Neutrophil (primary cell): ENCODE results near the gene CRACDL.

Source experiments
- H3K27ac ChIP-seq: fragments of 200-600 bp; sonication (generic); 2 replicates; pipeline ENCODE4 v1.5.1; 2016; ENCODE audit warnings: mild to moderate bottlenecking, moderate library complexity
- H3K27me3 ChIP-seq: fragments of 200-600 bp; sonication (generic); 2 replicates; pipeline ENCODE4 v1.6.0; 2016; ENCODE audit warnings: mild to moderate bottlenecking
- H3K36me3 ChIP-seq: fragments of 200-600 bp; sonication (generic); 2 replicates; pipeline ENCODE4 v1.5.1; 2017
- H3K4me1 ChIP-seq, 2 experiments: fragments of 200-600 bp in 1 of 2; sonication (generic) in 1 of 2; 1 replicate in 1 of 2; 2 replicates in 1 of 2; pipeline versions ENCODE4 v1.5.1 to v1.6.1; 2013 to 2016; ENCODE audit warnings: low read depth in 1 of 2, low read length in 1 of 2, mild to moderate bottlenecking in 1 of 2, moderate library complexity in 1 of 2; ENCODE audit not compliant: control insufficient read depth in 1 of 2, insufficient read depth in 1 of 2
- H3K4me3 ChIP-seq, 2 experiments: fragments of 200-600 bp in 1 of 2; sonication (generic) in 1 of 2; 1 replicate in 1 of 2; 2 replicates in 1 of 2; pipeline ENCODE4 v1.5.1; 2013 to 2016; ENCODE audit warnings: low read depth in 1 of 2, low read length in 1 of 2, mild to moderate bottlenecking in 1 of 2, moderate library complexity in 1 of 2
- H3K9me3 ChIP-seq: fragments of 200-600 bp; sonication (generic); 2 replicates; pipeline ENCODE4 v1.5.1; 2016
- TF ChIP-seq, protein P1 (sequence below): fragments of 200-600 bp; sonication (generic); IDR thresholded peaks from 2 replicates; pipeline ENCODE4 v1.5.1; 2016; ENCODE audit warnings: antibody characterized with exemption

CRACDL gene

DNA sequence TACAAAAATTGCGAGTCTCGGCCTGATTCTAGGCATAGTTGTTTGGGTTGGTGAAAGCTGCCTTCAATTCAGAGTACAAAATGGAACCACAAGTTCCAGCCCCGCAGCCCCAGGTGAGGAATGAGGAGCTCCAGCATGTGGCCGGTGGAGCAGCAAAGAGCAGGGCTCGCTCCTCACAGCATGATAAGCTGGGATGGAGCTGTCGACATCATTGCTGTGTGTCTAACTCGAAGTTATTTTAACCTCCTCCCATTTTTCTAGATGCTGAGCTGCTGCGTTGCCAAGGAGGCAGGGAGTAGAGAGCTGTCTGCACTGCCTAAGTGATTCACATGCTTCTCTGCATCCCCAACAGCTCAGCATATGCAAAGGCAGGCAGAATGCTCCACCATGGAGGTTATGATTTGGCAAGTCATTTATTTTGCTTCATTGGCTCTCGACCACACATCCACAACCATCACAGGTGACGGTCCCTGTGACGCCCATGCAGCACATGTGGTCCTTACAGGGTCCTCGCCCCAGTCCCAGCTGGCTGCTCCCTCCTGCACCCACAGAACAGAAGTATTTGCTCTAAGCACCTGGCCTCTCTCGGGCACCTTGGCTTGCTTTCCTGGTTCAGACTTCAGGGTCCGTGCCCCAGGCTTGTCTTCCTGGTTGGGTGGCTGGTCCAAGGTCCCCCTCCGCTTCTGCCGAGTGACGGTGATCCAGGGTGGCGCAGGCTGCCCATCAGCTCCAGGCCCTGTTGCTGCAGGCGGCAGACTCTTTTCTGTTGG, 139.1 kb downstream of the CRACDL start:
- Histone ChIP-seq H3K36me3 (no peaks in the 10 kb centered on the region), H3K27ac (peak overlapping the region; percentile 74), H3K9me3 (no peaks in the 10 kb centered on the region), H3K4me1 (peaks cover 45 to 64% of the 10 kb centered on the region in 2 experiments), H3K4me3 (no peak overlapping the region), H3K27me3 (no peaks in the 10 kb centered on the region)
- TF ChIP-seq, protein P1, sequence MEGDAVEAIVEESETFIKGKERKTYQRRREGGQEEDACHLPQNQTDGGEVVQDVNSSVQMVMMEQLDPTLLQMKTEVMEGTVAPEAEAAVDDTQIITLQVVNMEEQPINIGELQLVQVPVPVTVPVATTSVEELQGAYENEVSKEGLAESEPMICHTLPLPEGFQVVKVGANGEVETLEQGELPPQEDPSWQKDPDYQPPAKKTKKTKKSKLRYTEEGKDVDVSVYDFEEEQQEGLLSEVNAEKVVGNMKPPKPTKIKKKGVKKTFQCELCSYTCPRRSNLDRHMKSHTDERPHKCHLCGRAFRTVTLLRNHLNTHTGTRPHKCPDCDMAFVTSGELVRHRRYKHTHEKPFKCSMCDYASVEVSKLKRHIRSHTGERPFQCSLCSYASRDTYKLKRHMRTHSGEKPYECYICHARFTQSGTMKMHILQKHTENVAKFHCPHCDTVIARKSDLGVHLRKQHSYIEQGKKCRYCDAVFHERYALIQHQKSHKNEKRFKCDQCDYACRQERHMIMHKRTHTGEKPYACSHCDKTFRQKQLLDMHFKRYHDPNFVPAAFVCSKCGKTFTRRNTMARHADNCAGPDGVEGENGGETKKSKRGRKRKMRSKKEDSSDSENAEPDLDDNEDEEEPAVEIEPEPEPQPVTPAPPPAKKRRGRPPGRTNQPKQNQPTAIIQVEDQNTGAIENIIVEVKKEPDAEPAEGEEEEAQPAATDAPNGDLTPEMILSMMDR, result no peak

DNA sequence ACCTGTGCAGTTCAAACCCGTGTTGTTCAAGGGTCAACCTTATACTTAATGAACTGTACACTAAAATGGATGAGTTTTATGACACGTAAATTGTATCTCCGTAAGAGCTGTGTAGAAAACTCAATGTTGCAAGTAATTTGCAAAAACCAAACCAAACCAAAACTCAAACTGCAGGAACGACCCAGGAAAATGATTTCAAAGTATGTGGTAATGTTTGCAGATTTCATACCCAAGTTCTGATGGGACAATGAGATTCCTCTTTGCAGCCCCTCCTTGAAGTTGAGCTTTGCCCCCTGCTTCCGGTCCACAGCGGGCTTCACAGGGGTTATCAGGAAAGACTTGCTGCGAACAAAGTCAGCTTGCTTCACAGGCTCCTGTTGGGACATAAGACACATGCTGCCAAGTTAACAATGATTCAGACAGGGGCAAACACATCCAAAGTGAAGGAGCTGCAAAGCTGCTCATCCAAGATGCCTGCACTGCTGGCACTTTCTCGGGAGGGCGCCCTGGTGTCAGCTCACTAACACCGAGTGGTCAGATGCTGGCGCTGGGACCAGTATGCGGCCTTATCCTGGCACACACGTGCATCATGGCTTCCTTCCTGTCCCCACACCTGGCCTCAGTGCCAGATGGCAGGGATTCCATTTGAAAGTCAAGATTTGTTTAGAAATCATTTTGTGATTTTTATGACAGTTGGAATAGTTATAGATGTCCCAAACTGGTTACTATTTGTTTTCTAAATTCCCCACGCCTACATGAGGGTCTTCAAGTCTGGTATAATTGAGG, 139.9 kb downstream of the CRACDL start:
- Histone ChIP-seq H3K27ac (peak overlapping the region; percentile 74), H3K36me3 (no peaks in the 10 kb centered on the region), H3K4me3 (peak overlapping the region in 1 of 2 experiments; percentile 4), H3K9me3 (no peaks in the 10 kb centered on the region), H3K27me3 (no peaks in the 10 kb centered on the region), H3K4me1 (peaks cover 39 to 57% of the 10 kb centered on the region in 2 experiments)
- TF ChIP-seq, protein P1, result no peak

DNA sequence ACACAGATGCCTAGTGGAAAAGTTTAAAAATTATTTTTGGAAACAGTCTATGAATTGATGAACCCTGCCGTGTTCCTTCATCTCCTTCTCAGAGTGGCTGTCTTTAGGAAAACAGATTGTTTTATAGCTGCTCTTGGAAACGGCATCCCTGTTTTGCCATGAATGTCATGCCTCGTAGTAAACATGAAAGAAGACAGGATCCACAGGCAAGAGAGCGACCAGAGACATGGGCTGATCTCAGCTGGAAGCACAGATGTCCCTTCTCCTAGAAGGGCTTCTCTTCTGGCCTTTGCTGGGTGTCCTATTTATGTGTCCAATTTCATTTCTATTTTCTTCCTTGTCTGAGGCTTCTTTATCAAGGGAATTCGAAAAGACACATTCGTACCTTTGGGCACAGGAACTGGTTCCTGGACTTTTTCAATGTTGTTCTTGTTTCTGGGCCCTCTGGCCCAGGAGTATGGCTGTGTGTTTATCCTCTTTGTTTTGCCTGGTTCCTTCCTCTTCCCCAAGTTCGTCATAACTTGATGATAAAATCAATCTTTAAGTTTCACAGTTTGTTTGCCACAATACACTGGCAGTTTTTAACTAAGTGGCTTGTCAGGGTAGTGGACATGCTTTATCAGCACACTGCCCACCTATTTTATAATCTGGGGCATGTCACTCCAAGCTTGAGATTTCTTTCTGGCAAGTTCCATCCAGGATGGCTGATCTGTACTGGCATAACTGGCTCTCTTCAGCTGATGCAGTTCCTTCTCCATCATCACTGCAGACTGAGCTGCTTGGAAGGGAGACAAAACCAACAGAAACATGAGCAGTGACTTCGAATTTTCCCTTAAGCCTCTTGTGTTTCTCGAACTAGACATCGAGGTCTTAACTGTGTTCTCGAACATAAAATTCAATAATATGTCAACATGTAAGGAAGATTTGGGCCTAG, 141.9 kb downstream of the CRACDL start:
- no peaks in the 10 kb centered on the region for H3K27me3 ChIP-seq
- H3K27ac ChIP-seq, result peak overlapping the region; percentile 73
- H3K4me3 ChIP-seq, result no peak overlapping the region
- no peaks in the 10 kb centered on the region for H3K9me3 ChIP-seq
- H3K4me1 ChIP-seq, result peaks cover 37 to 47% of the 10 kb centered on the region in 2 experiments
- TF ChIP-seq, protein P1, result no peak
- no peaks in the 10 kb centered on the region for H3K36me3 ChIP-seq

DNA sequence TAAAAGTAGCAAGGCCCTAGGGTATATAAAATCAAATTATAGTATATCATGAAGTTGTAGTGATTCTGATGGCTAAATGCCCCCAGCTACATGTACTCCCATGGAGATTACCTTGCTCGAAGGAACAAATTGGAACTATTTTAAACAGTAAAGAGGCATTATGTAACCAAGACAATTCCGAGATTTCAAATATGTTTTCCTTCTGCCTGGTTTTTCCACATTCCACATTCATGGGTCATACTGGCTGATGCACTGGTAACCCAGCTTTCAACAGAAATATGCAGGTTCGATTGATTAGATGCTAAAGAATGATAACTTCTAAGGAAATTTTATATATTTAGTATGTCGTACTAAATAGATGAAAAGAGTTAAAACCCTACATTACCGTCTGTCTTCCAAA, 142.8 kb downstream of the CRACDL start:
- peaks cover 37 to 41% of the 10 kb centered on the region in 2 experiments for H3K4me1 ChIP-seq
- no peak overlapping the region for H3K27ac ChIP-seq
- no peak overlapping the region for H3K4me3 ChIP-seq
- no peaks in the 10 kb centered on the region for H3K36me3 ChIP-seq
- no peaks in the 10 kb centered on the region for H3K9me3 ChIP-seq
- no peaks in the 10 kb centered on the region for H3K27me3 ChIP-seq
- TF ChIP-seq, protein P1, result no peak

DNA sequence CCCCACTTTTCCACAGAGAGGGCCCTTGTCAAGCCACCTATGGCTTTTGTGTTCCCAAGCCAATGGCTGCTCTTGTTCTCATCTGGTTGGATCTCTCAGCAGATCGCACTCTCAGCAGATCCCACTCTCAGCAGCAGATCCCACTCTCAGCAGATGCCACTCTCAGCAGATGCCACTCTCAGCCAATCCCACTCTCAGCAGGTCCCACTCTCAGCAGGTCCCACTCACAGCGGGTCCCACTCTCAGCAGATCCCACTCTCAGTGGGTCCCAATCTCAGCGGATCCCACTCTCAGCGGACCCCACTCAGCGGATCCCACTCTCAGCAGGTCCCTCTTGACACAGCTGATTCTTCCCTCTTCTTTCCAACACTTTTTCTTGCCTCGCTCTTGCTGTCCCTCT, 145.8 kb downstream of the CRACDL start:
- Histone ChIP-seq H3K4me3 (no peak overlapping the region), H3K27me3 (no peaks in the 10 kb centered on the region), H3K4me1 (peaks cover 14% of the 10 kb centered on the region in 2 experiments), H3K9me3 (no peaks in the 10 kb centered on the region), H3K36me3 (no peaks in the 10 kb centered on the region), H3K27ac (no peak overlapping the region)
- TF ChIP-seq, protein P1, result no peak
